Ovary (tissue), 9 donors: ENCODE results near the gene DNAJB4. TPM values are rescaled to one million over a fixed set of nuclear protein-coding genes. Genes with fewer than 3 reads are reported as not detected.

Source experiments
- DNase-seq, 5 donors: peaks; one replicate each; pipeline ENCODE4 v3.0.0-alpha.2; 2019 to 2020
- H3K27ac ChIP-seq, 2 donors: fragments of 200-600 bp; one replicate each; pipeline versions ENCODE4 v1.5.1 to v1.8.0; 2019 to 2022
- H3K27me3 ChIP-seq: fragments of 200-600 bp; one replicate; pipeline ENCODE4 v1.8.0; 2022
- H3K36me3 ChIP-seq: fragments of 200-600 bp; sonication (generic); one replicate; pipeline ENCODE4 v1.5.1; 2019
- H3K4me1 ChIP-seq: one replicate; pipeline ENCODE4 v1.8.1; 2013; ENCODE audit warnings: mild to moderate bottlenecking, moderate library complexity; ENCODE audit not compliant: insufficient read depth
- H3K4me3 ChIP-seq: fragments of 200-600 bp; sonication (generic); one replicate; pipeline ENCODE4 v1.5.1; 2017
- H3K9me3 ChIP-seq, 2 donors: fragments of 200-600 bp in 1 of 2; sonication (generic) in 1 of 2; one replicate each; pipeline versions ENCODE4 v1.5.1 to v1.8.1; 2013 to 2019; ENCODE audit warnings: mild to moderate bottlenecking in 1 of 2, moderate library complexity in 1 of 2
- CTCF ChIP-seq, 3 donors: fragments of 450-650 bp in 2 of 3; fragments of 200-600 bp in 1 of 3; IDR thresholded peaks; one replicate each; pipeline versions ENCODE4 v1.5.1 to v1.8.0; 2016 to 2022; ENCODE audit warnings: antibody characterized with exemption in 3 of 3, mild to moderate bottlenecking in 1 of 3
- EP300 ChIP-seq: sonication (generic); formaldehyde crosslinking; IDR thresholded peaks from one replicate; pipeline ENCODE4 v1.6.1; 2017; ENCODE audit warnings: antibody characterized with exemption
- POLR2A ChIP-seq: fragments of 450-650 bp; IDR thresholded peaks from one replicate; pipeline ENCODE4 v1.6.1; 2017; ENCODE audit warnings: antibody characterized with exemption, mild to moderate bottlenecking, moderate library complexity
- WGBS, 3 donors: extraction: QIAGEN DNeasy Blood & Tissue Kit in 1 of 3; methylation state at CpG; one replicate each; pipeline versions ENCODE4 v1.1.5 to v1.1.7; 2013 to 2017; 5-methylcytosine and 5-hydroxymethylcytosine counted together
- intact Hi-C, 4 donors: fragments of 100-400 bp; cut with DNase I; formaldehyde crosslinking; loops; one replicate each; pipeline versions ENCODE4 v1.11.0 to v1.15.1; 2022 to 2023
- polyA plus RNA-seq, 2 donors: library from polyadenylated mRNA; stranded (reverse); fragments of 200-250 nt in 1 of 2; fragments of 350-450 nt in 1 of 2; fragmentation: Illumina TruSeq in 1 of 2; extraction: RNeasy Lipid Tissue Mini Kit (QIAGEN cat#74804) in 1 of 2; gene quantifications; one replicate each; pipeline ENCODE4 v1.2.3, GENCODE V29; 2013 to 2014
- total RNA-seq, 7 donors: library from RNA; depleted of rRNA in 2 of 7; stranded (reverse); fragments of >200 nt in 2 of 7; fragmentation: NEBNext Ultra II Directional in 3 of 7; extraction: Animal tissue kit (Norgen Biotek cat#: 25700) in 3 of 7; gene quantifications; one replicate each; pipeline versions ENCODE4 v1.1.0 to v1.2.4, GENCODE V29; 2016 to 2023
- donor health status: DM: no; HTN: no; CAD: no; lungs with moderate emphysema.
- donor health status: DM: no; HTN: no; CAD: no.
- donor health status: Bipolar disorder and iron deficiency.
- donor health status: DM: yes; HTN: yes; CAD: no.
- donor health status: DM: no; HTN: no; CAD: no.
- donor health status: DM: yes; HTN: yes; CAD: no.

The DNAJB4 gene
- total and polyA plus RNA-seq, 9 donors, result 18.7 to 48.6 (median 23.8) TPM

- Histone ChIP-seq H3K27me3 (no peaks in the 10 kb centered on the region), H3K9me3 (no peaks in the 10 kb centered on the region), H3K27ac (no peak overlapping the region), H3K4me1 (peaks cover 8% of the 10 kb centered on the region), H3K36me3 (no peaks in the 10 kb centered on the region), H3K4me3 (no peak overlapping the region)
- no peak for DNase-seq
- intact Hi-C loops, result no loop called here
- WGBS, 3 donors, result 81 to 92% (median 86%) methylated on average over 3 of the region's 3 CpGs
- no peak for TF ChIP-seq CTCF (IDR thresholded peaks at IDR 0.05)
- TF ChIP-seq POLR2A, result no peak
- TF ChIP-seq EP300, result no peak
Observed at GRCh38 chr1:77972080-77972479, 32.7 kb upstream of the DNAJB4 start.

- WGBS, 3 donors, result 10 to 14% (median 12%) methylated on average over 4 of the region's 4 CpGs
- TF ChIP-seq CTCF (IDR thresholded peaks at IDR 0.05), result no peak
- TF ChIP-seq EP300, result no peak
- TF ChIP-seq POLR2A, result no peak
- H3K4me3 ChIP-seq, result no peak overlapping the region
- no peaks in the 10 kb centered on the region for H3K27me3 ChIP-seq
- no peak overlapping the region for H3K27ac ChIP-seq
- no peak for DNase-seq
- intact Hi-C loops, result no loop called here
- H3K9me3 ChIP-seq, result no peaks in the 10 kb centered on the region
- peaks cover 8% of the 10 kb centered on the region for H3K4me1 ChIP-seq
- H3K36me3 ChIP-seq, result no peaks in the 10 kb centered on the region
Observed at GRCh38 chr1:77975386-77975785, 29.4 kb upstream of the DNAJB4 start.

- intact Hi-C loops, result no loop called here
- Histone ChIP-seq H3K4me3 (peak overlapping the region; percentile 60), H3K36me3 (no peaks in the 10 kb centered on the region), H3K27me3 (no peaks in the 10 kb centered on the region), H3K9me3 (no peaks in the 10 kb centered on the region), H3K4me1 (peaks cover 6% of the 10 kb centered on the region), H3K27ac (no peak overlapping the region)
- TF ChIP-seq POLR2A, result no peak
- no peak for DNase-seq
- 35 to 40% (median 37%) methylated on average over 2 of the region's 2 CpGs for WGBS, 3 donors
Observed at GRCh38 chr1:77975907-77976306, 28.8 kb upstream of the DNAJB4 start.

- intact Hi-C loops, result no loop called here
- 56 to 67% (median 63%) methylated on average over 13 of the region's 13 CpGs for WGBS, 3 donors
- H3K27ac ChIP-seq, result no peak overlapping the region
Observed at GRCh38 chr1:77976433-77977076, 28.2 kb upstream of the DNAJB4 start.

More at GRCh38 chr1:77976433-77977076, 28.2 kb upstream of the DNAJB4 start:
- H3K27me3 ChIP-seq, result no peaks in the 10 kb centered on the region
- H3K4me3 ChIP-seq, result peak overlapping the region; percentile 60
- no peak for DNase-seq
- H3K9me3 ChIP-seq, result no peaks in the 10 kb centered on the region
- H3K4me1 ChIP-seq, result peaks cover 7% of the 10 kb centered on the region
- TF ChIP-seq EP300 (no peak), POLR2A (no peak), CTCF (IDR thresholded peaks at IDR 0.05) (no peak)
- no peaks in the 10 kb centered on the region for H3K36me3 ChIP-seq
